Skin epidermis (tissue), 12 donors: ENCODE data around the gene ADAMTSL4.

ENCODE experiments used
- H3K27ac ChIP-seq, 21 experiments: fragments of 200-600 bp; sonication (generic) in 11 of 21; one replicate each; pipeline ENCODE4 v1.5.0; 2020; ENCODE audit warnings: mild to moderate bottlenecking in 3 of 21, inconsistent platforms in 2 of 21, moderate library complexity in 2 of 21
- H3K4me3 ChIP-seq, 7 experiments: fragments of 200-600 bp; sonication (generic) in 2 of 7; one replicate each; pipeline ENCODE4 v1.5.0; 2020; ENCODE audit warnings: inconsistent platforms in 2 of 7, mild to moderate bottlenecking in 2 of 7, moderate library complexity in 1 of 7

The ADAMTSL4 gene

DNA sequence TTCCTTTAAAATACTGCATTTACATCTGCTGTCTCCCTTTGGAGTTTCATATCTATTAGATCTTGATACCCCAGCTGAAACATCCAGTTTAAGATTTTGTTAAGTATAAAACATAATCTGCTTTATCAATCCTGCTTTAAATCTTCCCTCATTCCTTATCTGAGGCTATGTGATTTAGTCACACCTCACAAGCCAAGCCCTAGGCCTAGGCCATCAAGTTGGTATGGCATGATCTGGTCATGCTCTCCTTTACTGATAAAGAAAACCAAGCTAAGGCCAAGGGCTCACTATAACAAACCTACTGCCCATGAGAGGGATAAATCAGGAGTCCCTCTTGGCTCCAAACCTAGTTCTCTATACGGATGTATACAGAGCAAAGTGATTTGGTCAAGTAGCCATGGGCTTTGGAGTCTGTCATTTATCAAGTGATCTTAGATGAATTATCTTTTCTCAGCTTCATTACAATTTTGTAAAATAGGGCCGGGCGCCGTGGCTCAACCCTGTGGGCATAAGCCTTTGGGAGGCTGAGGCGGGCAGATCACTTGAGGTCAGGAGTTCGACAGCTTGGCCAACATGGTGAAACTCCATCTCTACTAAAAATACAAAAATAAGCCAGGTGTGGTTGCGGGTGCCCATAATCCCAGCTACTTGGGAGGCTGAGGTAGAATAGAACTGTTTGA, 57.4 kb downstream of the ADAMTSL4 start:
- Histone ChIP-seq H3K27ac (peak overlapping the region in 5 of 21 experiments; percentile 6 to 93 (median 29)), H3K4me3 (no peak overlapping the region)

DNA sequence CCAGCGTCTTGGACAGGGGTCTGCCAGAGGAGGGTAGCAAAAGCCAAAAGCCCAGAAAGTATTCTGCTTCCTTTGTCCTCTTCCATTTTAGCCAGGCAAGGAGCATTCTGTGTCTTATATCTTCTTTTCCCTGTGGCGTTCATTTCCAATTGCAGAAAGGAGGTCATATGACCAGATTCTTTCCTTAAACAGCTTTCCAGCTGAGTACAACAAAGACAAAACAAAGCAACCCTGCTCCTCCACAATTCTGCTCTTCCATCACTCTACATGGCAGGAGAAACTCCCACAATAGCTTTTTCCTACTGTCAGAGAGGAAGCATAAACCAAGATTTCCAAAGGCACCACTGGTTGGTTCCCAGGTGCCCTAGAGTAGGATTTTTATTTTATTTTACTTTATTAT, 60.5 kb downstream of the ADAMTSL4 start:
- Histone ChIP-seq H3K4me3 (no peak overlapping the region), H3K27ac (peak overlapping the region in 20 of 21 experiments; percentile 6 to 94 (median 88))
